ENCODE measurements around the gene GPATCH11.

GPATCH11 gene

GRCh38 chr2:37110306-37111212 is 26.2 kb downstream of the GPATCH11 start:
- Histone ChIP-seq H3K36me3 (ENCODE audit: insufficient read depth, low read length) (peaks cover 37% of the 10 kb centered on the region), H3K4me3 (ENCODE audit: low read length) (no peak overlapping the region), H3K9ac (ENCODE audit: low read depth, low read length) (no peak overlapping the region), H3K4me2 (ENCODE audit: low read length) (no peak overlapping the region), H3K27me3 (ENCODE audit: control insufficient read depth, insufficient read depth, low read length) (no peaks in the 10 kb centered on the region), H3K9me3 (replicated peaks; ENCODE audit: low read length) (no peaks in the 10 kb centered on the region), H3K4me1 (ENCODE audit: control insufficient read depth, insufficient read depth, low read length) (no peaks in the 10 kb centered on the region)

- peaks cover 27% of the 10 kb centered on the region for H3K36me3 ChIP-seq (ENCODE audit: insufficient read depth, low read length)
- H3K4me2 ChIP-seq (ENCODE audit: low read length): no peak overlapping the region
- no peak overlapping the region for H3K4me3 ChIP-seq (ENCODE audit: low read length)
- no peaks in the 10 kb centered on the region for H3K9me3 ChIP-seq (replicated peaks; ENCODE audit: low read length)
- no peaks in the 10 kb centered on the region for H3K27me3 ChIP-seq (ENCODE audit: control insufficient read depth, insufficient read depth, low read length)
- no peaks in the 10 kb centered on the region for H3K4me1 ChIP-seq (ENCODE audit: control insufficient read depth, insufficient read depth, low read length)
- no peak overlapping the region for H3K9ac ChIP-seq (ENCODE audit: low read depth, low read length)
Measured at GRCh38 chr2:37111958-37112357, 27.6 kb downstream of the GPATCH11 start.

GRCh38 chr2:37117566-37117965 is 33.2 kb downstream of the GPATCH11 start:
- Histone ChIP-seq H3K36me3 (ENCODE audit: insufficient read depth, low read length) (peaks cover 15% of the 10 kb centered on the region), H3K9me3 (replicated peaks; ENCODE audit: low read length) (no peaks in the 10 kb centered on the region), H3K4me1 (ENCODE audit: control insufficient read depth, insufficient read depth, low read length) (no peaks in the 10 kb centered on the region), H3K4me2 (ENCODE audit: low read length) (no peak overlapping the region), H3K9ac (ENCODE audit: low read depth, low read length) (no peak overlapping the region), H3K4me3 (ENCODE audit: low read length) (no peak overlapping the region), H3K27me3 (ENCODE audit: control insufficient read depth, insufficient read depth, low read length) (no peaks in the 10 kb centered on the region)

GRCh38 chr2:37119157-37119556 is 34.8 kb downstream of the GPATCH11 start:
- Histone ChIP-seq H3K36me3 (ENCODE audit: insufficient read depth, low read length) (peaks cover 15% of the 10 kb centered on the region), H3K4me1 (ENCODE audit: control insufficient read depth, insufficient read depth, low read length) (no peaks in the 10 kb centered on the region), H3K9ac (ENCODE audit: low read depth, low read length) (no peak overlapping the region)

GRCh38 chr2:37125416-37125815 is 41.1 kb downstream of the GPATCH11 start:
- no peak overlapping the region for H3K9ac ChIP-seq (ENCODE audit: low read depth, low read length)
- H3K36me3 ChIP-seq (ENCODE audit: insufficient read depth, low read length): peaks cover 35% of the 10 kb centered on the region
- no peak overlapping the region for H3K4me3 ChIP-seq (ENCODE audit: low read length)
- H3K4me2 ChIP-seq (ENCODE audit: low read length): no peak overlapping the region
- H3K9me3 ChIP-seq (replicated peaks; ENCODE audit: low read length): no peaks in the 10 kb centered on the region
- H3K4me1 ChIP-seq (ENCODE audit: control insufficient read depth, insufficient read depth, low read length): no peaks in the 10 kb centered on the region
- no peaks in the 10 kb centered on the region for H3K27me3 ChIP-seq (ENCODE audit: control insufficient read depth, insufficient read depth, low read length)

More at GRCh38 chr2:37119157-37119556, 34.8 kb downstream of the GPATCH11 start:
- H3K4me3 ChIP-seq (ENCODE audit: low read length): no peak overlapping the region
- H3K27me3 ChIP-seq (ENCODE audit: control insufficient read depth, insufficient read depth, low read length): no peaks in the 10 kb centered on the region
- no peaks in the 10 kb centered on the region for H3K9me3 ChIP-seq (replicated peaks; ENCODE audit: low read length)
- H3K4me2 ChIP-seq (ENCODE audit: low read length): no peak overlapping the region

- Histone ChIP-seq H3K9me3 (replicated peaks; ENCODE audit: low read length) (no peaks in the 10 kb centered on the region), H3K27me3 (ENCODE audit: control insufficient read depth, insufficient read depth, low read length) (no peaks in the 10 kb centered on the region), H3K4me3 (ENCODE audit: low read length) (no peak overlapping the region), H3K4me2 (ENCODE audit: low read length) (no peak overlapping the region), H3K36me3 (ENCODE audit: insufficient read depth, low read length) (peaks cover 72% of the 10 kb centered on the region), H3K9ac (ENCODE audit: low read depth, low read length) (no peak overlapping the region), H3K4me1 (ENCODE audit: control insufficient read depth, insufficient read depth, low read length) (no peaks in the 10 kb centered on the region)
Measured at GRCh38 chr2:37132914-37133313, 48.6 kb downstream of the GPATCH11 start.

GRCh38 chr2:37142546-37142945 is 58.2 kb downstream of the GPATCH11 start:
- H3K9me3 ChIP-seq (replicated peaks; ENCODE audit: low read length): no peaks in the 10 kb centered on the region
- no peaks in the 10 kb centered on the region for H3K27me3 ChIP-seq (ENCODE audit: control insufficient read depth, insufficient read depth, low read length)
- H3K36me3 ChIP-seq (ENCODE audit: insufficient read depth, low read length): peaks cover 42% of the 10 kb centered on the region
- no peaks in the 10 kb centered on the region for H3K4me1 ChIP-seq (ENCODE audit: control insufficient read depth, insufficient read depth, low read length)
- H3K4me2 ChIP-seq (ENCODE audit: low read length): no peak overlapping the region
- no peak overlapping the region for H3K4me3 ChIP-seq (ENCODE audit: low read length)
- no peak overlapping the region for H3K9ac ChIP-seq (ENCODE audit: low read depth, low read length)

- Histone ChIP-seq H3K4me2 (ENCODE audit: low read length) (no peak overlapping the region), H3K9ac (ENCODE audit: low read depth, low read length) (no peak overlapping the region), H3K36me3 (ENCODE audit: insufficient read depth, low read length) (peaks cover 46% of the 10 kb centered on the region), H3K27me3 (ENCODE audit: control insufficient read depth, insufficient read depth, low read length) (no peaks in the 10 kb centered on the region), H3K4me1 (ENCODE audit: control insufficient read depth, insufficient read depth, low read length) (no peaks in the 10 kb centered on the region), H3K9me3 (replicated peaks; ENCODE audit: low read length) (no peaks in the 10 kb centered on the region), H3K4me3 (ENCODE audit: low read length) (no peak overlapping the region)
Measured at GRCh38 chr2:37143974-37144373, 59.7 kb downstream of the GPATCH11 start.

- H3K36me3 ChIP-seq (ENCODE audit: insufficient read depth, low read length): peaks cover 39% of the 10 kb centered on the region
- peaks cover 2% of the 10 kb centered on the region for H3K4me1 ChIP-seq (ENCODE audit: control insufficient read depth, insufficient read depth, low read length)
- no peak overlapping the region for H3K4me3 ChIP-seq (ENCODE audit: low read length)
- H3K9ac ChIP-seq (ENCODE audit: low read depth, low read length): no peak overlapping the region
- H3K27me3 ChIP-seq (ENCODE audit: control insufficient read depth, insufficient read depth, low read length): no peaks in the 10 kb centered on the region
- H3K9me3 ChIP-seq (replicated peaks; ENCODE audit: low read length): no peaks in the 10 kb centered on the region
- no peak overlapping the region for H3K4me2 ChIP-seq (ENCODE audit: low read length)
Measured at GRCh38 chr2:37146062-37146461, 61.7 kb downstream of the GPATCH11 start.

GRCh38 chr2:37148325-37148724 is 64.0 kb downstream of the GPATCH11 start:
- Histone ChIP-seq H3K9ac (ENCODE audit: low read depth, low read length) (no peak overlapping the region), H3K4me3 (ENCODE audit: low read length) (no peak overlapping the region), H3K27me3 (ENCODE audit: control insufficient read depth, insufficient read depth, low read length) (no peaks in the 10 kb centered on the region), H3K4me1 (ENCODE audit: control insufficient read depth, insufficient read depth, low read length) (peaks cover 7% of the 10 kb centered on the region), H3K4me2 (ENCODE audit: low read length) (no peak overlapping the region), H3K9me3 (replicated peaks; ENCODE audit: low read length) (no peaks in the 10 kb centered on the region), H3K36me3 (ENCODE audit: insufficient read depth, low read length) (peaks cover 29% of the 10 kb centered on the region)
